LHCN-M2 (cell line): Measurements from ENCODE around the gene DAP3. TPM values are rescaled to one million over a fixed set of nuclear protein-coding genes. Genes with fewer than 3 reads are reported as not detected.
"Not testable (repeated sequence)": the region's sequence is repeated elsewhere in the genome, so short reads cannot be mapped to it uniquely, and the experiment has no call there.

ENCODE experiments used
- DNase-seq: peaks from one replicate; pipeline ENCODE4 v3.0.0-alpha.2; 2012; ENCODE audit warnings: low read depth
- polyA plus RNA-seq: library from polyadenylated mRNA; unstranded; fragments of >200 nt; gene quantifications from one replicate; pipeline ENCODE4 v1.2.1, GENCODE V29; 2012; ENCODE audit warnings: missing spikeins
- total RNA-seq: library from RNA; depleted of rRNA; stranded (reverse); fragments of >200 nt; gene quantifications from 2 replicates; pipeline ENCODE4 v1.2.3, GENCODE V29; 2014; rRNA removed

DAP3 gene
- total RNA-seq: 78.7 and 79.4 TPM in 2 replicates
- 78.4 TPM for polyA plus RNA-seq

GRCh38 chr1:155689081-155689607 lies at the start of gene DAP3:
Gene DAP3 (plus strand): TSS chr1:155689091. CDS start chr1:155709780, 20,689 bp downstream.
- not testable (repeated sequence) for DNase-seq

GRCh38 chr1:155640367-155640766 lies 48.5 kb upstream of the DAP3 start:
- DNase-seq: no peak

GRCh38 chr1:155642559-155643180 lies 46.2 kb upstream of the DAP3 start:
- not testable (repeated sequence) for DNase-seq

GRCh38 chr1:155643230-155643629 lies 45.7 kb upstream of the DAP3 start:
- DNase-seq: no peak

- no peak for DNase-seq
Observed at GRCh38 chr1:155645034-155645598, 43.8 kb upstream of the DAP3 start.

- DNase-seq: no peak
Observed at GRCh38 chr1:155645648-155646047, 43.2 kb upstream of the DAP3 start.

- DNase-seq: no peak
Observed at GRCh38 chr1:155646307-155646706, 42.6 kb upstream of the DAP3 start.

- DNase-seq: peak; percentile 94
Observed at GRCh38 chr1:155648207-155649147, 40.4 kb upstream of the DAP3 start.

- no peak for DNase-seq
Observed at GRCh38 chr1:155649676-155650075, 39.2 kb upstream of the DAP3 start.

GRCh38 chr1:155650231-155650757 lies 38.6 kb upstream of the DAP3 start:
- no peak for DNase-seq

- DNase-seq: peak; percentile 50
Observed at GRCh38 chr1:155651861-155652661, 36.8 kb upstream of the DAP3 start.

GRCh38 chr1:155652951-155653350 lies 35.9 kb upstream of the DAP3 start:
- no peak for DNase-seq

GRCh38 chr1:155657463-155657862 lies 31.4 kb upstream of the DAP3 start:
- no peak for DNase-seq

GRCh38 chr1:155661239-155661638 lies 27.7 kb upstream of the DAP3 start:
- DNase-seq: not testable (repeated sequence)

GRCh38 chr1:155669233-155670162 lies 19.4 kb upstream of the DAP3 start:
- DNase-seq: no peak

GRCh38 chr1:155671750-155672149 lies 17.1 kb upstream of the DAP3 start:
- DNase-seq: no peak

GRCh38 chr1:155673003-155673402 lies 15.9 kb upstream of the DAP3 start:
- no peak for DNase-seq

GRCh38 chr1:155678027-155678426 lies 10.9 kb upstream of the DAP3 start:
- DNase-seq: no peak

- not testable (repeated sequence) for DNase-seq
Observed at GRCh38 chr1:155678992-155679391, 9.9 kb upstream of the DAP3 start.

GRCh38 chr1:155680531-155680930 lies 8.4 kb upstream of the DAP3 start:
- no peak for DNase-seq
